Mesendoderm (in vitro differentiated cells): Measurements from ENCODE around the gene SLC6A5.

Experiments used
- DNase-seq: peaks from one replicate; pipeline ENCODE4 v3.0.0; 2013
- H2AK5ac ChIP-seq: 2 replicates; pipeline ENCODE4 v1.6.1; 2013; ENCODE audit warnings: low read length, inconsistent platforms
- H2BK120ac ChIP-seq: 2 replicates; pipeline ENCODE4 v1.6.1; 2013; ENCODE audit warnings: low read depth, mild to moderate bottlenecking, low read length, moderate library complexity, mixed read lengths
- H2BK15ac ChIP-seq: replicated peaks from 2 replicates; pipeline ENCODE4 v1.6.1; 2013; ENCODE audit warnings: low read depth, mild to moderate bottlenecking, moderate library complexity
- H2BK5ac ChIP-seq: 2 replicates; pipeline ENCODE4 v1.6.1; 2013; ENCODE audit warnings: low read length, inconsistent platforms
- H3K18ac ChIP-seq: 2 replicates; pipeline ENCODE4 v1.6.1; 2013; ENCODE audit warnings: mild to moderate bottlenecking, low read length, mixed read lengths
- H3K23ac ChIP-seq: one replicate; pipeline ENCODE4 v1.6.1; 2013; ENCODE audit warnings: low read length
- H3K27ac ChIP-seq: 2 replicates; pipeline ENCODE4 v1.5.1; 2013; ENCODE audit warnings: low read depth, mild to moderate bottlenecking, inconsistent platforms, low read length, moderate library complexity
- H3K27me3 ChIP-seq: 2 replicates; pipeline ENCODE4 v1.6.1; 2013; ENCODE audit warnings: low read length, control low read depth, mild to moderate bottlenecking, inconsistent platforms; ENCODE audit not compliant: insufficient read depth, poor library complexity
- H3K36me3 ChIP-seq: 2 replicates; pipeline ENCODE4 v1.6.1; 2013; ENCODE audit warnings: low read length, inconsistent platforms; ENCODE audit not compliant: control insufficient read depth, insufficient read depth
- H3K4ac ChIP-seq: one replicate; pipeline ENCODE4 v1.6.1; 2013; ENCODE audit warnings: low read depth, mild to moderate bottlenecking, low read length, moderate library complexity
- H3K4me1 ChIP-seq: 2 replicates; pipeline ENCODE4 v1.6.1; 2013; ENCODE audit warnings: low read depth, low read length, inconsistent platforms; ENCODE audit not compliant: control insufficient read depth
- H3K4me2 ChIP-seq: 2 replicates; pipeline ENCODE4 v1.6.1; 2013; ENCODE audit warnings: low read length
- H3K4me3 ChIP-seq: 2 replicates; pipeline ENCODE4 v1.5.1; 2013; ENCODE audit warnings: mild to moderate bottlenecking, low read length
- H3K56ac ChIP-seq: one replicate; pipeline ENCODE4 v1.6.1; 2013; ENCODE audit warnings: low read length
- H3K79me1 ChIP-seq: 2 replicates; pipeline ENCODE4 v1.6.1; 2013; ENCODE audit warnings: low read length, inconsistent platforms
- H3K79me2 ChIP-seq: 2 replicates; pipeline ENCODE4 v1.6.1; 2013; ENCODE audit warnings: mild to moderate bottlenecking, low read length; ENCODE audit not compliant: control insufficient read depth, insufficient read depth
- H3K9ac ChIP-seq: 2 replicates; pipeline ENCODE4 v1.6.1; 2013; ENCODE audit warnings: low read length, inconsistent platforms
- H4K5ac ChIP-seq: one replicate; pipeline ENCODE4 v1.6.1; 2013; ENCODE audit warnings: low read length
- H4K8ac ChIP-seq: one replicate; pipeline ENCODE4 v1.6.1; 2013; ENCODE audit warnings: low read depth, mild to moderate bottlenecking, control low read depth, low read length, moderate library complexity
- WGBS: extraction: QIAGEN DNeasy Blood & Tissue Kit; methylation state at CpG from one replicate; pipeline ENCODE4 v1.1.7; 2013; ENCODE audit warnings: low lambda C conversion rate, missing lambda C conversion rate; ENCODE audit not compliant: insufficient coverage; ENCODE audit errors: extremely low coverage; 5-methylcytosine and 5-hydroxymethylcytosine counted together

Gene SLC6A5

DNA sequence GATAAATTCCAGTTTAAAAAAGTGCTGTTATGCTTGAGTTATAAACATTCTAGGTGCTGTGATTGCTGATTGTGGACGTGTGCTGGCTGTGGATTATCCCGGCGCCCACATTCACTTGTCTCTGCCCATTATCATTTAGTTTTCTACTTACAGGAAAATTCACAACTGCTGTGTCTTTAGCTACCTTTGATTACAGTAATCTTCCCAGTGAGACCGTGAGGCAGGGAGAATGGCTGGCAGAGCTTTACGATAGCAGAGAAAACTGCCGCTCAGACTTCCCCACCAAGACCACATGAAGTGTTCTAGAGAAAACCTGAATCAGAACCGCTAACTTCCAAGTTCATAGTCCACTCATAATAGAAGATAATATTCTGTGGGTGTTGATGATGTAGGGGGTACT is 35.4 kb downstream of the SLC6A5 start:
- WGBS: no CpG with 5 or more reads among the region's 7 CpGs
- no peak overlapping the region for H4K8ac ChIP-seq

DNA sequence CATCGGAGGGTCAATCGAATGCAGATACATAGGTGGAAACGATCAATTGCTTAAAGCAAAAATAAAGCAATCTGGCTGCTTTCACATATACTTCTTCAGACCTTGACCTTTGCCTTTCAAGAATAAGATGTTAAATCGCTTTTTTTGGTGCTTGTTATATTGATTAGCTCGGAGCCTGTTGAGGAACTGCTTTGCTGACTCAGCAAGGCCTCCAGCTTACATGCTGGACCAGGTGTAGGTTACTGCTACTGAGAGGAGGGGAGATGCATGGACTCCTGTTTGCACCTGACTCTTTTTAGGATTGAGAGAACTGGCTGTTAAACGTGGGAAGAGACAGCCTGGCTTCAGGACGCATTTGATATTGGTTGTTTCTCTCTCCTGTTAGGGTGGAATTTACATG is 38.7 kb downstream of the SLC6A5 start:
- H3K4me3 ChIP-seq: no peak overlapping the region
- no peak overlapping the region for H2BK5ac ChIP-seq
- H3K56ac ChIP-seq: no peak overlapping the region
- no peak overlapping the region for H4K8ac ChIP-seq
- no peak overlapping the region for H3K4me2 ChIP-seq
- H2BK15ac ChIP-seq: no peak overlapping the region
- no peak for DNase-seq
- H2BK120ac ChIP-seq: no peak overlapping the region
- no peak overlapping the region for H3K9ac ChIP-seq
- no peak overlapping the region for H3K27ac ChIP-seq
- no peak overlapping the region for H3K18ac ChIP-seq
- no peak overlapping the region for H3K23ac ChIP-seq
- no peaks in the 10 kb centered on the region for H3K27me3 ChIP-seq
- H3K4me1 ChIP-seq: peaks cover 2% of the 10 kb centered on the region
- H3K79me1 ChIP-seq: no peaks in the 10 kb centered on the region
- no peaks in the 10 kb centered on the region for H3K36me3 ChIP-seq
- no CpG with 5 or more reads among the region's 7 CpGs for WGBS
- H3K4ac ChIP-seq: no peak overlapping the region
- H3K79me2 ChIP-seq: no peaks in the 10 kb centered on the region
- H4K5ac ChIP-seq: no peak overlapping the region
- no peak overlapping the region for H2AK5ac ChIP-seq

More for the DNA sequence above, 35.4 kb downstream of the SLC6A5 start:
- no peak overlapping the region for H4K5ac ChIP-seq
- H2BK5ac ChIP-seq: no peak overlapping the region
- no peak overlapping the region for H3K4me2 ChIP-seq
- H3K9ac ChIP-seq: no peak overlapping the region
- H3K56ac ChIP-seq: no peak overlapping the region
- no peak overlapping the region for H3K27ac ChIP-seq
- H2BK15ac ChIP-seq: no peak overlapping the region
- no peak overlapping the region for H2BK120ac ChIP-seq
- no peaks in the 10 kb centered on the region for H3K36me3 ChIP-seq
- no peaks in the 10 kb centered on the region for H3K27me3 ChIP-seq
- H3K4ac ChIP-seq: no peak overlapping the region
- H3K79me1 ChIP-seq: no peaks in the 10 kb centered on the region
- H3K23ac ChIP-seq: no peak overlapping the region
- H3K18ac ChIP-seq: no peak overlapping the region
- peaks cover 12% of the 10 kb centered on the region for H3K4me1 ChIP-seq
- DNase-seq: no peak
- H3K4me3 ChIP-seq: no peak overlapping the region
- no peaks in the 10 kb centered on the region for H3K79me2 ChIP-seq
- H2AK5ac ChIP-seq: no peak overlapping the region

DNA sequence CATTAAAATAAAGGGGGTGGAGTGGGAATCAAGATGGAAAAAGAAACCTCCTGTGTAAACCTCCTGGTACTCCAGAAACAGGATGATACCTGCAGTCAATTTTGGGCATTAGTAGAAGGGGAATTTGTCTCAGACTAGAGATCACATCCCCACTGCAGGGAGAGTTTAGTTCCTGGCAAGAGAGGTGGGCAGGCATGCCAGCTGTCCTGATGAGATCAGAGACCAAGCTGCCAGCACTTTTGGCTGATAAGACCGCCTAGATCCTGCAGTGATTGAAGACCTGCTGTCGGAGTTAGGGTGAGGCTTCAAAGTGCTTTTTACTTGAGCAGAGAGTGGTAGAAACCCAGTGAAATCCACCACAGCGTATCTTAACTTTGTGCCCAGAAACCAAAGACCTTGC is 40.3 kb downstream of the SLC6A5 start:
- Histone ChIP-seq H3K4ac (no peak overlapping the region), H3K79me1 (no peaks in the 10 kb centered on the region), H2BK5ac (no peak overlapping the region), H4K8ac (no peak overlapping the region), H3K18ac (no peak overlapping the region), H3K4me3 (no peak overlapping the region), H3K27me3 (no peaks in the 10 kb centered on the region), H3K23ac (no peak overlapping the region), H3K36me3 (no peaks in the 10 kb centered on the region), H3K9ac (no peak overlapping the region), H3K27ac (no peak overlapping the region), H2AK5ac (no peak overlapping the region), H3K79me2 (no peaks in the 10 kb centered on the region), H4K5ac (no peak overlapping the region), H3K56ac (no peak overlapping the region), H3K4me1 (no peaks in the 10 kb centered on the region), H2BK15ac (no peak overlapping the region), H3K4me2 (no peak overlapping the region), H2BK120ac (no peak overlapping the region)
- no peak for DNase-seq
- no CpG with 5 or more reads among the region's 3 CpGs for WGBS

DNA sequence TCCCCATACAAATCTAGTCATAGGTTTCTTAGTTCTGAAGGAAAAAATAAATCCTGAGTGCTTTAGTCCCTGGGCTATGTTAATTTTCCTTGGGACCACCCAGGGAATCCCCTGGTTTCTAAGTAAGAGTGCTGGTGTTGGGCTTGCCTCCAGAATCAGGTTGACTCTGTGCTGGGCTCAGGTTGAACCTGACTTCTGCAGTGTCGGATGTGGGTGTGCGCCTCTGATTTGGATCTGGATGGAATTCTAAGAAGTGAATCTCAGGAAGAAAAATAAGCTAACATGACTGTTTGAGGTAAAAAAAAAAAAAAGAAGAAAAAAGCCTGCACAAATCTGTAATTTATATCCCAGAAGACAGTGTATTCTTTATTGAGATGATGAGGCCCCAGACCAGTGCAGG is 41.0 kb downstream of the SLC6A5 start:
- H2BK15ac ChIP-seq: no peak overlapping the region
- DNase-seq: no peak
- H3K36me3 ChIP-seq: no peaks in the 10 kb centered on the region
- H3K18ac ChIP-seq: no peak overlapping the region
- H3K4me3 ChIP-seq: no peak overlapping the region
- no peak overlapping the region for H2BK5ac ChIP-seq
- no peak overlapping the region for H4K8ac ChIP-seq
- H3K56ac ChIP-seq: no peak overlapping the region
- whole genome bisulfite sequencing: no CpG with 5 or more reads among the region's 2 CpGs
- H2AK5ac ChIP-seq: no peak overlapping the region
- no peaks in the 10 kb centered on the region for H3K79me2 ChIP-seq
- no peaks in the 10 kb centered on the region for H3K27me3 ChIP-seq
- no peak overlapping the region for H3K23ac ChIP-seq
- H3K4ac ChIP-seq: no peak overlapping the region
- H3K4me1 ChIP-seq: no peaks in the 10 kb centered on the region
- H3K4me2 ChIP-seq: no peak overlapping the region
- H3K9ac ChIP-seq: no peak overlapping the region
- H3K27ac ChIP-seq: no peak overlapping the region
- H3K79me1 ChIP-seq: no peaks in the 10 kb centered on the region
- no peak overlapping the region for H4K5ac ChIP-seq
- no peak overlapping the region for H2BK120ac ChIP-seq

DNA sequence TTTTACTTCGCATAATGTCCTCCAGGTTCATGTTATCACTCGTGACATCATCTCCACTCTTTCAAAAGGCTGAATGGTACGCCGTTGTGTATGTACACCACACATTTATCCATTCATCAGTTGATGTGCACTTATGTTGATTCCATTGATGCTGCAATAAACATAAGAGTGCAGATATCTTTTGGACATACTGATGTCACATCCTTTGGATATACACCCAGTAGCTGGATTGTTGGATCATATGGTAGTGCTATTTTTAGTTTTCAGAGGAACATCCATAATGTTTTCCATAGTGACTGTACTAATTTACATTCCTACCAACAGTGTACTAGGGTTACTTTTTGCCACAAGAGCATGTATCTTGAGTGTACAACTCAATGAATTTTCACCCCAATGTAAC is 45.0 kb downstream of the SLC6A5 start:
- H4K5ac ChIP-seq: no peak overlapping the region
- no peaks in the 10 kb centered on the region for H3K27me3 ChIP-seq
- no peak overlapping the region for H3K18ac ChIP-seq
- no peak overlapping the region for H2BK5ac ChIP-seq
- H3K23ac ChIP-seq: no peak overlapping the region
- no peak overlapping the region for H3K27ac ChIP-seq
- no peak overlapping the region for H3K9ac ChIP-seq
- no peaks in the 10 kb centered on the region for H3K36me3 ChIP-seq
- no peak overlapping the region for H3K4me2 ChIP-seq
- no peaks in the 10 kb centered on the region for H3K4me1 ChIP-seq
- H4K8ac ChIP-seq: no peak overlapping the region
- no peak overlapping the region for H3K56ac ChIP-seq
- H2AK5ac ChIP-seq: no peak overlapping the region
- H3K4ac ChIP-seq: no peak overlapping the region
- H2BK120ac ChIP-seq: no peak overlapping the region
- DNase-seq: no peak
- H3K4me3 ChIP-seq: no peak overlapping the region
- no peaks in the 10 kb centered on the region for H3K79me1 ChIP-seq
- H3K79me2 ChIP-seq: no peaks in the 10 kb centered on the region
- no CpG with 5 or more reads among the region's 4 CpGs for WGBS
- no peak overlapping the region for H2BK15ac ChIP-seq

DNA sequence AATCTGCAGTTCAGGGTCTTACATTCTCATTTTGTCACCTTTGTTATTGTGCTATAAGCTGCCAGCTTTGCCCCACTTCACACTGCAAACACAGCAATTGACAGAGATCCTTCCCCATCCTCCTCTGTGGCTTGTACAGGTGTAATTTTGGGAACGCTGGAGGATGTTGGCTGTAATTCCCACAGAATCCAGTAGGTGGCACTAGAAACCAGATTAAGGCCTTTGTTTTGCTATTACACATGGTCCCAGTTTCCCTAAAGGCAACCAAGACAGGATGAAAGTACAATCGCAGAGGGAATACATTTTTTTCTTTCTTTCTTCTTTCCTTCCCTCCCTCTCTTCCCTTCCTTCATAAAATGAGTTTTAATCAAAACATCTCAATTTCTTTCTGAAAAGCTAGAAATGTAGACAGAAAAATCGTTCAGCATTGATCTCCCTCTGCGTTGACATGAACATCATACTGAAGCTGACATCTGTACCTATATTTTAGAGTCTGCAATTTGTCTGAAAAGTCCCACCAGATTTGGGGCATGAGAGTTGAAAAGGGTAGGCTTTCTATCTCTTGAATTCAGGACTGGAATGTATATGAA is 48.7 kb downstream of the SLC6A5 start:
- Histone ChIP-seq H2BK15ac (no peak overlapping the region), H3K79me2 (no peaks in the 10 kb centered on the region), H2AK5ac (no peak overlapping the region), H3K79me1 (no peaks in the 10 kb centered on the region), H3K4me1 (no peaks in the 10 kb centered on the region), H2BK5ac (no peak overlapping the region), H3K4me3 (no peak overlapping the region), H4K5ac (no peak overlapping the region), H3K36me3 (no peaks in the 10 kb centered on the region), H3K18ac (no peak overlapping the region), H3K27ac (no peak overlapping the region), H3K9ac (no peak overlapping the region), H2BK120ac (no peak overlapping the region), H3K4ac (no peak overlapping the region), H3K27me3 (no peaks in the 10 kb centered on the region), H3K4me2 (no peak overlapping the region), H4K8ac (no peak overlapping the region), H3K23ac (no peak overlapping the region), H3K56ac (no peak overlapping the region)
- no CpG with 5 or more reads among the region's 4 CpGs for WGBS
- DNase-seq: peak; percentile 60
